GM19240 (cell line): Measurements from ENCODE around the gene RUNDC3A.

Experiments used
- DNase-seq: peaks from one replicate; pipeline ENCODE4 v3.0.0; 2011; ENCODE audit warnings: low spot score; ENCODE audit not compliant: insufficient read length

The RUNDC3A gene

DNA sequence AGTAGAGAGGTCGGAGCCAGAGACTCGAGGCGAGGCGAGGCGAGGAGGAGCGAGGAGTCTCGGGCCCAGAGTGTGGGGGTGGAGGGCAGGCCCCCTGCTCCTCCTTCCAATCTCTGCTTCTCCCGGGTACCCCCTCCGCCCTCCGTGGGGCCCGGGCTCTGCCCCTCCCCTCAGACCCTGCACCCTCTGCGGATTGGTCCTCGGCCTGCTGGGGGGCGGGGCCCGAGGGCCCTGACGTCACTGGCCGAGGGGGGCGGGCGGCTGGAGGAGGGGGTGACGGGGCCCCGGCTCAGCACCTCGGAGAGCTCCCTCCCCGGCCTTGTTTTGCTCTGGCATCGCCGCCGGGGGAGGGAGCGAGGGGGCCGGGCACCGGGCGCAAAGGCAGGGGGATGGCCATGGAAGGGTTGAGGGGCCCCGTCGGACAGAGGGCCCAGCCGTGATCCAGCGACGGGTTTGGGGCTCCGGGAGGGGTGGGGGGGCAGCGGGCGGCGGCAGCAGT lies at the start of gene RUNDC3A:
Gene RUNDC3A (plus strand): TSS at position 282 of the 499 bp plus-strand sequence. CDS start 232 bp downstream, outside the sequence.
- peak; percentile 88 for DNase-seq

DNA sequence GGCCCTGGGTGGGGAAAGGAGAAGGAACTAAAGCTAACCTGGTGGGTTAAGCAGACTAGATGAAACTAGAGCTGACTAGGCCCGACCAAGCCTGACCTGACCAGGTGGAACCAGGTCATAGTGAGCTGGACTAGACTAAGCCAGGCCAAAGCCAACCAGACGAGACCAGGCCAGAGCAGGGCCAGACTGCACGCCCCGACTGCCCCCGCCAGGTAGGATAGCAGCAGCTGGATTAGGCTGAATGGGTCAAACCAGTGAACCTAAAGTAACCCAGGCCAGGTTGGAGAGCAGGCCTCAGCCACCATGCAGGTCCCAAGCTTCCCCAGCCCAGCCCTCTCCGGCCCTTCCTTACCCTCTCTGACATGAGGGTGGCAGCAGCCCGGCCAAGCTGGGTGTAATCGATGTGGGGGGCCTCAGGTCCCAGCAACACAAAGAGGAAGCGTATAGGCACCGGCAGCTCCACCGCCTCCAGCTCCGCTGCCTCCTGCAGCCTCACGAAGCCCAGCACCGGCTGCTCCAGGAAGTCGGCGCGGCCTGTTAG lies 49.5 kb upstream of the RUNDC3A start:
- no peak for DNase-seq

DNA sequence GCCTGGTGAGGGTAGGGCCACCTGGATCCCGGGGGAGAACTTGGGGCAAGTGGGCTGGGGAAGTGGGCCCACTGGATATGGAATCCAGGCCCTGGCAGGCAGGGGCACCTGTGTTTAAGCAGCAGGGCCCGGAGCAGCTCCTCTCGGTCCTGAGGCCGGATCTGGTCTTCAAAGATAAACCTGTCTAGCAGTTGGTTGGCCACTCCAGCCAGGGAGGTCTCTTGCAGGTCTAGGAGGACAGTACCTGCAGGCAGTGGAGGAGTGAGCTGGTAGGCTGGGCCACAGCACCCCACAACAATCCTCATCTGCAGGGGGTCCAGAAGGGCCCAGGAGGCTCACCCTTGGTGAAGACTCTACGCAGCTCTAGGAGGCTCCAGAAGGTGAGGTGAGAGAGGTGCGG lies 48.1 kb upstream of the RUNDC3A start:
- no peak for DNase-seq

DNA sequence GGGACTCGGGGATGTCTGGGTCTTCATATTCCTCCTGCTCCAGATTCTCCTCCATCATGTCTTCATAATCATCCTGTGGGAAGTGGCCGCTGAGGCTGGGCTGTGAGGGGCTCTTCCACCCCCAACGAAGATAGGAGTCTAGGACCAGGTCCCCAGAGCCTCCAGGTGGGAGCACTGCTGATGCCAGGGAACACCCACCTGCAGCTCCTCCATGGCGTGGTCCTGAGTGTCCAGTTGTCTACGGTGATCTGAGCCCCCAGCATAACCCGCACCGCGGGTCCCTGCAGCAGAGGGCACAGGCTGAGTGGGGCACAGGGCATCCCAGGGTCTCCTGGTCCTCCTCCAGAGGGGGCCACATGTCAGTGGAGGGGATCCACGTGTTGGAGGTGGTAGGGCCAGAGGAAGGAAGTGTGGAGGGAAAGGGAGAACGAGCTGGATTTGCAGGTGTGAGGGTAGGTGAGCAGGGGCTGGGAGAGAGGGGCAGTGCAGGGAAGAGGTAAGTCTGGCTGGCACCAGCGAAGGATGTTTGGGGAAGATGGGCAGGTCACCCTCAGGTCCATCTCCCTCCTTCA lies 45.7 kb upstream of the RUNDC3A start:
- no peak for DNase-seq

DNA sequence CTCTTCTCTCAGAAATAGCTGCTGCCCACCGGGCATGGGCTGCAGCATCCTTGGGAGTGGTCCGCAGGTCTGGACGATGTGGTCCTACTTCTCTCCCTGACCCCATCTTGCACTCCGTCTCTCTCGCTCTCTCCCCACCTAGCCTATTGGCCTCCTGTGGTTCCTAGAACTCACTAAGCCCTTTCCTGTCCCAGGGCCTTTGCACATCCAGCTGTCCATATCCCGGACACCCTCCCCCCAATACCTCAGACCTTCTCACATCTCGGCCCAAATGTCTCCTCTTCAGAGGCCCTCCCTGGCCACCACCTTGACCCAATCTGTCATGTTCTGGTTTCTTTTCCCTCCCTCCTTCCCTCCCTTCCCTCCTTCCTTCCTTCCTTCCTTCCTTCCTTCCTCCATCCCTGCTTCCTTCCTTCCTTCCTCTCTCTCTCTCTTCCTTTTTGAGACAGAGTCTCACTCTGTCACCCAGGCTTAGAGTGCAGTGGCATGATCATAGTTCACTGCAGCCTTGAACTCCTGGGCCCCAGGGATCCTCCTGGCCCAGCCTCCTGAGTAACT lies 45.0 kb upstream of the RUNDC3A start:
- DNase-seq: no peak

DNA sequence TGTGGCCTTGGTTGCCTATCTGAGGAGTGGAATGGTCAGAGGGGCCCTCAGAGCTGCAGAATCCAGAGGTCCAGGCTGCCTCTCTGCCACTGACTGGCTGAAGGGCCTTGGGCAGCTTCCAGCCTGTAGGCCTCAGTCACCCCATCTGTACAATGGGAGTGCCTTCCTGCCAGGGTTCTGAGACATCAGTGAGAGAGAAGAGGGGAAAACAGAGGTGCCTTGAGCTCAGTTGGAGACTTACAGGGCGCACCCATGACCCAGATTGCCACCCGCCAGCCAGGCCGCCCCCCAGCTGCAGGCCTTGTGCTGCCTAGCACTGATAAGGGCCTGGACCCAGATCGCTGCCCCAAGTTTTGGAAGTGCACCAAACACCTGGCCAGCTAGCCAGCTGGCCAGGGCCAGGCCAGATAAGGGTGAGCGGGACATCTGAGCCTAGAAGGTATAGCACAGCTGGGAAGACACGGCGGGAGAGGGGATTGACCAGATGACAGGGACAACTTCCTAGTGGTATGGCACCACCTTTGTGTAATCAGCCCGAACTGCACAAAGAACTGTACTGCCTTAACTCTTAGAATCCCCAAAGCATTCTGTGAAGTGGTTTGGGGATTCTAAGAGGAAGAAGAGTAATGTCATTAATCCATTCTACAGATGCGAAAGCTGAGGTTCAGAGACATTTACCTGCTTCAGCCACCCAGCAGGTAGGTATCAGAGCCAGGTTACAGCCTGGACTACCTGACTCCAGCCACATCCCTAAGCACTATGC lies 41.8 kb upstream of the RUNDC3A start:
- DNase-seq: no peak

DNA sequence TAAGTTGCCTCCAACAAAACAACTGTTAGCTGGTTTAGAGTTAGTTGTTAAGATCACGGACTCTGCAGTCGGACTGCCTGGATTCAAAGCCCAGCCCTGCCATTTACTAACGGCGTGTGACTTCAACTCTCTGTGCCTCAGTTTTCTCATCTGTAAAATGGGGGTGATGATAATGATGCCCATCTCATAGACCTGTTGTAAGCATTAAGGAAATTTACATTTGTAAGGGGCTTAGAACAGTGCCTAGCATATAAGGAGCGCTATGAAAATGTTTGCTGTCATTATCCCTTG lies 41.3 kb upstream of the RUNDC3A start:
- no peak for DNase-seq

DNA sequence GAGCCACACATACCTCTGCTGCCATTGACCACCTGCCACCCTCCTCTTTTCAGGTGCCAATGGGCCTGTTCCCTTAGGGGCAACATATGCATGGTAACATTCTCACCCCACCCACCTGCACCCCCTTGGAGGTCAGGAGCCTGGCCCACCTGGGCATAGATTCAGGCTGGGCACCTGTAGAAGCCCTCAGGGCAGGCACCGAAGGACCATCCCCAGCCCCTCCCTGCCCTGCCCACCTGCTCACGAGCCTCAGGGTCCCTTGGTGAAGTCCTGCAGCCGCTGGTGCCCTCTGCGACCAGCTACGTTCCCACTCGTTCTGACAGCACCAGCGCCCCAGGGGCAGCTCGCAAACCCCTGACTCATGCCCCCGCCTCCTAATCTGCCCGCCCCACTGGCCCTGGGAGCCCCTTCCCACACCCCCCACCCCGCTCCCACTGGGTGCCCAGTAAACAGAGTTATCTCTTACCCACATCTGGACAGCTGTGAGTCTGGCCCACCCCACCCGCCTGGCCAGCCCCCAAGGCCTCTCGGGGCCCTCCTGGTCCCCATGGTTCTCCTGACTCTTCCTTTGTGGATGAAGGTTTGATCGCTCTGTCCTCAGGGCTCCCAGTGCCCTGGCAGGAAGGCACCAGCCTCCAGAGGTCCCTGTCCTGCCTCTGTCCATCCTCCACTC lies 40.4 kb upstream of the RUNDC3A start, which contains the start of gene SLC4A1:
Gene SLC4A1 (minus strand): TSS at position 318 of the 673 bp plus-strand sequence. CDS start 5,269 bp downstream, outside the sequence.
- DNase-seq: no peak

DNA sequence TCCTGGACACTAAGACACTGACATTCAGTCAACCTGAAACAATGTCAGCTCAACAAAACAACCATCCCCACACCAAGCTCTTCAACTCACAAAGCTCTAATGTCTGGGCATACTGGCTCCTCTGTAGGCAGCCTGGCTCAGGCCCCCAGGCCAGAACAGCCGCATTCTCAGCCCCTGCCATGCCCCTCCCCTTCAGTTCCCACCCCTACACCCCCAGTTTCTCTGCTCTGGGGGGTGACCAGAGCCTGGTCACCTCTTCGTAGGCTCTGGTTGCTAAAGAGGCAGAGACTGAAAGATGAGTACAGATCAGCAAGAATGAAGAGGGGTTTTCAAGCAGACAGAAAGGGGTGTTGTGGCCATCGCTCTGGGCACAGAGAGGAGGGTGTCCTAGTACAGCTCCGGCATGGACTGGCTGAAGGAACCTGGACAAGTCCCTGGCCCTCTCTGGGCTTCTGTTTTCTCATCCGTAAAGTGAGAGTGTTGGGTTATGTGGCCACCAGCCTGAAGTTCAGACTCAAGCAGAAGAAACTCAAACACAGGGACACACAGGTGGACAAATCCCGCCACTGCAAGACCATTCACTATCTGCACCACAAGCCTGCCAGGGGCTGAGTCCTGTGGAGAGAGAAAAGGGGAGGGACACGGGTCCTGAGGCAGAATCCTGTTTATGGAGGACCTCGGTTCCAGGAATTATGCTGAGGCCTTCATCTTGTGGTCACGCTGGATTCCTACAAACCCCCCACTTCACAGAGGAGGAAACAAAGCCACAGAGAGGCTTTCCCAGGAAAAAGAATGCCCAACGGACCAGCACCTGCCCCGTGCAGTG lies 39.5 kb upstream of the RUNDC3A start:
- DNase-seq: no peak

DNA sequence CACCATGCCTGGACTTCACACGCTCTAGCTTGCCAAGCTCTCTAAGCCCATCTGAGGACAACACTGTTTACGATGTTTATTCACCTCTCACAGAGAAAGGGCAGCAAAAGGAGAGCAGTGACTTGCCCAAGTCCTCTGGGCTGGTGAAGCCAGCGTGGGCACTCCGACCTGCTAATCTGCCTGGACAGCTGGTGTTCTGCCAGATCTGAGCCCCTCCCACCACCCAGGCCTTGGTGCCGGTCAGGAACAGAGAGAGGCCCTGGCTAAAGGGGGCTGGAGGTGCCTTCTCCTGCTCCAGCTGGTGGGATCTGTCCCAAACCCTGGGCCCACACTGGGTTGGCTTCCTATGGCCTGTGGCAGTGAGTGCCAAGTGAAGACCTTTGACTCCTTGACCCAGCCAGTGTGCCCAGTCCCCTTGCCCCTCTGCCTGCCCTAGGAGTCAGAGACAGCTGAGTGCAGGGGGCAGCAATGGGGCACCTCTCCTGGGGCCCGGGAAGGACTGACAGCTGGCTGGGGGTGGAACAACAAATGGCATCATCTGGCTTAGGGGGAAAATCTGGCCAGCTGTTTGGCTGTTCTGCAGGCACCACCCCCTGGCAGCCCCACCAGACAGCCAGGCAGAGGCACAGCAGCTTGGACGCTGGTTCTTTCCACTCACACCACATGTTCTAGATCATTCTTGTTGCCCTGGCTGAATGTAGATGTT lies 38.7 kb upstream of the RUNDC3A start:
- no peak for DNase-seq

DNA sequence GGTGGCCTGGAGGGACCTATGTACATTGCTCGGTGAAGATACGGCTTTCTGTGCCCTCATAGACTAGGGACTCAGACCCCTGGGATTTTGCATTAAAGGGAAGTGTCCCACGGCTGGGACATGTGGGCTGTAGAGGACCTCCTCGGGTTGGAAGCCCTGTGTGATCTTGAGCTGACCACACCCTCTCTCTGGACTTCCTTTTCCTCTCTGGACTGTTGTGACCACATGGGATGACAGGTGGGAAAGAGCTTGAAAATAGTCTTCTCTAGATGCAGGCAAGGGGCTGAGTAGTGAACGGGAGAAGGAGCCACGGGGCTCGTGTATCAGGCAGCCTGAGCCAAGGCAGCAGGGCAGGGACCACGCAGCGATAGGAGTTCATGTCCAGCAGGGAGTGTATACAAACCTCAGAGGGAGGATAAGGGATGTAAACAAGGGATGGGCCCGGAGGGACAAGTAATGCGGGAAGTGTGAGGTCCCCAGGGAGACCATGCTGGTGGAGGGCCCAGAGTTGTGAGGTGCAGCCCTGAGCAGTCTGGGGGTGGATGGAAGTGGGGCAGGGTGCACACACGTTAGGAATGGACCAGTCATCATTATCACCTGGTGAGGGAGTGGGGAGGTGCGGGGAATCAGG lies 36.0 kb upstream of the RUNDC3A start:
- DNase-seq: no peak

DNA sequence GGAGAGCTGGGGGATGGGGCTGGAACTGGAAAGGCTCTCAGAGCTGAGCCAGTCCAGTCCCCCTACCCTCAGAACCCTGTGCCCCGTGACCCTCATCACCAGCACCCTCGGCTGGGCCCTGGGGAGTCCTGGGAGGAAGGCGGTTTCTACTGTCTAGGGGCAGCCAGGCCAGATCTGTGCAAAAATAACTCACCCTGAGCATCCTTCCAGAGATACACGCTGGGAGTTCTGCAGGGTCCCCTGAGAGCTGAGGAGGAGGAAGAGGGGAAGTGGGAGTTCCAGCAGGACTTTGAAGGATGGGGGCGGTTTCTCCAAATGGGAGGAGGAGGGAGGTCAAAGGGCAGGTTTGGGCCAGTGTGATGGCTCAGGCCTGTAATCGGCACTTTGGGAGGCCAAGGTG lies 35.4 kb upstream of the RUNDC3A start:
- DNase-seq: no peak

DNA sequence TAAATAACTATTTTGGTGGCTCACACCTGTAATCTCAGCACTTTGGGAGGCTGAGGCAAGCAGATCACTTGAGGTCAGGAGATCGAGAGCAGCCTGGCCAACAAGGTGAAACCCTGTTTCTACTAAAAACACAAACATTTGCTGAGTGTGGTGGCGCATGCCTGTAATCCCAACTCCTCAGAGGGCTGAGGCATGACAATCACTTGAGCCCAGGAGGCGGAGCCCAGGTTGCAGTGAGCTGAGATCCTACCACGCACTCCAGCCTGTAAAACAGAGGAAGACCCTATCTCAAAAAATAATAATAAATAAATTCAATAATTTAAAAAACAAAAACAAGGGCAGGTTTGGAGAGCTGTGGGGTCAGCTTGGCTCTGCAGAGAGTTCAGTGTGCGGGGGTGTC lies 34.8 kb upstream of the RUNDC3A start:
- no peak for DNase-seq

DNA sequence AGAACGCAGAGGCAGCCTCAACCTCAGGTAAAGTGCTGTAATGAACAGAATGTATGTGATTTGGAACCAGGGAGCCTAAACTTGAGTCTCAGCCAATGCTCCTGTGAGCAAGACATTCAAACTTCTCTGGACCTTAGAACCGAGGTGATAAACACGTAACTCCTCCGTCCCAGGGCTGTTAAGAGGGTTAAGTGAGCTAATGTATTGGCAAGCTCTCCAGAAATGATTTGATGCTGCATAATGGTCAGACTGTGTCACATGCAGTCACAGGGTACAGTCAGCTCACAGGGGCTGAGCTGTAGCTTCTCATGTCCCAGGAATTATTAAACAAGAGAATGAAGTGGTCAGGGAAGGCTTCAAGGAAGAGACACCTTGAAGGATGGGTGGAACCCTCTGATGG lies 30.4 kb upstream of the RUNDC3A start:
- no peak for DNase-seq

DNA sequence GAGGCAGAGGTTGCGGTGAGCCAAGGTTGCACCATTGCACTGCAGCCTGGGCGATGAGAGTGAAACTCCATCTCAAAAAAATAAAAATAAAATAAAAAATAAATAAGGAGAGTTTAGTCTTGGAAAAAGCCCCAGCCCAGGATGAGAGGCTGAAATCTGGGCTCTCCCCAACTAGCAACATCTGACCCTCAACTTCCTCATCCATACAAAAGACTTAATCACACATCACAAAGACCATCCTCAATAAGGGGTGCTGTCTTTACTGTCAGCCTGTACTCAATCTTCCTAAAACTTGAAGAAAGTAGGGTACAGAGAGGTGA lies 29.1 kb upstream of the RUNDC3A start:
- no peak for DNase-seq

DNA sequence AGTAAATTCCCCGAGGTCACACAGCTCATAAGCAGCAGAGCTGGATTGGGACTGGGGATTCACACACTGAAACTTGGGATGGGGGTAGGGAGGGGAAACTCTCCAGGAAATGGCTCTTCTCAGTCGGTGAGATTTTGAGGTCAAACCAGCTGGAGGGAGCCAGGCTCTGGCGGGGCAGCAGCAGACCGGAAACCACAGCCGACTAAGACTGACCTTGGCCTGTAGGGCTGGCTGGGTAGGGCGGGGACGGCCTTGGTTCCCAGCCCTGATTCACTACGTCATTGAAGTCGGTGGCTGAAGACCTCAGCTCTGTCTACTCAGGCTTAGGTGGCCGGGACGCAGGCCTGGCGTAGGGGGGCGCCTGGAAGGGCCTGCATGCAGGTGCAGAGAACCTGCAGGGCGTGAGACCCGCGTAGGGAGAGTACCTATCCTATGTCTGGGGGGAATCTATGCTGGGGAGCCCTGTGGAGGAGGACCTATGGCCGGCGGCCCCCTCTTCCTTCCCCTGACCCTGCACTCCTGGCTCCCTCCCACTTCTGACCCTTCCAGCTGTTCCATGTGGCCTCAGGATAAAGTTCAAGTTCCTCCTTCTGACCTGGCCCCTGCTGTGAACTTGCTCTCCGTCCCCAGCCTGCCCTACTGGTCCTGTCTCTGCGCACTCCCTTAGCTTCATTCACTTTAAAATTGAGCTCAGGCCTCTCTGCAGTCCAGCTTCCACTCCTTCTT lies 28.6 kb upstream of the RUNDC3A start:
- DNase-seq: peak; percentile 51

DNA sequence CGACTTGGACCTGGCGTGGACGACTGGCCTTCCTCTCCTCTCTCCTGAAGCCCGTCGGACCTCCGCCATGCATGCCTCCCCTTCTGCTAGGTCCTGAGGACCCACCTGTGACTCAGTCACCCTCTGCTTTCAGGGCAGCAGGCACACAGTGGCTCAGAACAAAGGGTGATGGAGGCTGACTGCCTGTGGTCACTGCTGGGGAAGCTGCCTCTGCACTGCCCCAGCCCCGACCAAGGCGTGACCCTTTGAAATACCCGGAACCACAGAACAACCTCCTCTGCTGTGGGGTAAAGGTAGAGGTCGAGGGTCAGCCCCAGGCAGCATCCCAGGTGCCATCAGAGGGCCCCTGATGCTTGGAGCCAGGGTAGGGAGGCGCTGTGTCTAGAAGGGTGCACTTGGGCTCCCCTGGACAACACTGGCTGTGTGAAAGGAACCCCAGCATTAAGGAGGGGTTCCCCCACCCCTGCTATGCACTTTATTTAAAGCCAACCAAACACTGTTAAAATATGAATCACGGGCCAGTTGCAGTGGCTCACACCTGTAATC lies 27.9 kb upstream of the RUNDC3A start:
- DNase-seq: no peak

DNA sequence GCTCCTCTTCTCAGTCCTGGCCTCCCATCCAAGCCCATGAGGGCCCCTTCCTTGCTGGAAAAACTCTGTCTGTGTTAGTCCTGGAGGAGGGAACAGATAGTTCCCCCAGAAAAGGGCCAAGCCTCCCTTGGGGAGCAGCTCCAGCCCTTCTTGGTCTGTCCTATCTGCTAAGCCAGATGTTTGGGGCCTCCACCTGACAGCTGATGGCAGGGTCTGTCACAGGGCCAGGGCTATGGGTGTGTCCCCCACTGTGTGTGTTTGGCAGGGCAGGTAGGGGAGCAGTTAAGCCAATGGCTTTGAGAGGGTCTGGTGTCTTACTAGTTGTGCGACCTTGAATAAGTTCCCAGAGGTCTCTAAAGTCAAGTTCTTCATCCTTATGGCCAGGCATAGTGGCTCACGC lies 26.8 kb upstream of the RUNDC3A start:
- DNase-seq: no peak

DNA sequence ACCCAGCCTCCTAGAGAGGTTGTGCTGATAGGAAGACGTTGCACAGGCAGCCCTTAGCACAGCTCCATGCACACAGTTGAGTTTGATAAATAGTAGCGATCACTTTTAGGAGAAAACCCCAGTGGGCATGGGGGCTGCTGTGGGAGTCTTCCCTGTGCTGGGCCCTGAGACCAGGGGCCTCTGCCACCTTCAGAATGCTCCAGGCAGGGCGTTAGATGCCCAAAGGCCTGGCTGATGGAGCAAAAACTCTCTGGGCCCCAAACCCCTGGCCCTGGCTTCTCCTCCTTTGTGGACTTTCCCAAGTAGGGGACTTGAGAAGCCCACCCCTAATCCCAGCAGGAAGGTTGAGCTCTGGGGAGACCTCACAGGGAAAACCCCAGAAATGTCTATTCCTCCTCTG lies 26.1 kb upstream of the RUNDC3A start:
- DNase-seq: no peak
